Gastrocnemius medialis (tissue), 4 donors: ENCODE data around the gene SETD3.

ENCODE experiments used
- CTCF ChIP-seq, 5 experiments: fragments of 450-650 bp in 3 of 5; fragments of 200-600 bp in 2 of 5; sonication (generic) in 2 of 5; IDR thresholded peaks in 4 of 5; conservative IDR thresholded peaks in 1 of 5; 1 replicate in 4 of 5; 2 replicates in 1 of 5; pipeline ENCODE4 v1.5.1; 2016 to 2019; ENCODE audit warnings: antibody characterized with exemption in 5 of 5, mild to moderate bottlenecking in 3 of 5, moderate library complexity in 3 of 5
- POLR2A ChIP-seq, 2 donors: fragments of 450-650 bp; IDR thresholded peaks; one replicate each; pipeline ENCODE4 v1.6.1; 2017; ENCODE audit warnings: antibody characterized with exemption in 2 of 2, mild to moderate bottlenecking in 2 of 2, moderate library complexity in 2 of 2

- TF ChIP-seq CTCF (IDR thresholded peaks at IDR 0.05 in 4 of 5, conservative IDR thresholded peaks at IDR 0.05 in 1 of 5) = no peak
- TF ChIP-seq POLR2A (IDR thresholded peaks at IDR 0.05) = no peak
Observed at GRCh38 chr14:99522934-99523703, 42.5 kb upstream of the SETD3 start.
